ENCODE results near the gene PTPRN.

- TF ChIP-seq, protein P1, sequence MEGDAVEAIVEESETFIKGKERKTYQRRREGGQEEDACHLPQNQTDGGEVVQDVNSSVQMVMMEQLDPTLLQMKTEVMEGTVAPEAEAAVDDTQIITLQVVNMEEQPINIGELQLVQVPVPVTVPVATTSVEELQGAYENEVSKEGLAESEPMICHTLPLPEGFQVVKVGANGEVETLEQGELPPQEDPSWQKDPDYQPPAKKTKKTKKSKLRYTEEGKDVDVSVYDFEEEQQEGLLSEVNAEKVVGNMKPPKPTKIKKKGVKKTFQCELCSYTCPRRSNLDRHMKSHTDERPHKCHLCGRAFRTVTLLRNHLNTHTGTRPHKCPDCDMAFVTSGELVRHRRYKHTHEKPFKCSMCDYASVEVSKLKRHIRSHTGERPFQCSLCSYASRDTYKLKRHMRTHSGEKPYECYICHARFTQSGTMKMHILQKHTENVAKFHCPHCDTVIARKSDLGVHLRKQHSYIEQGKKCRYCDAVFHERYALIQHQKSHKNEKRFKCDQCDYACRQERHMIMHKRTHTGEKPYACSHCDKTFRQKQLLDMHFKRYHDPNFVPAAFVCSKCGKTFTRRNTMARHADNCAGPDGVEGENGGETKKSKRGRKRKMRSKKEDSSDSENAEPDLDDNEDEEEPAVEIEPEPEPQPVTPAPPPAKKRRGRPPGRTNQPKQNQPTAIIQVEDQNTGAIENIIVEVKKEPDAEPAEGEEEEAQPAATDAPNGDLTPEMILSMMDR (IDR thresholded peaks at IDR 0.05 in 4 of 5, conservative IDR thresholded peaks at IDR 0.05 in 1 of 5) = no peak
- no peak for TF ChIP-seq POLR2A (IDR thresholded peaks at IDR 0.05)
Measured at GRCh38 chr2:219300022-219300421, 9.2 kb downstream of the PTPRN start.

Data from gastrocnemius medialis (tissue), 4 donors.